ENCODE results near the gene KCNJ10. TPM values are rescaled to one million over a fixed set of nuclear protein-coding genes. Genes with fewer than 3 reads are reported as not detected.

The KCNJ10 gene
- total and polyA plus RNA-seq, 8 donors: 0.05 to 0.09 (median 0.08) TPM; not detected in 5

- H3K9me3 ChIP-seq: no peaks in the 10 kb centered on the region
- no peaks in the 10 kb centered on the region for H3K36me3 ChIP-seq
- FAIRE-seq (no peak), ATAC-seq (no peak), DNase-seq (no peak)
- peaks cover 0 to 7% (median 0%) of the 10 kb centered on the region in 3 donors for H3K4me1 ChIP-seq
- intact Hi-C loops (cut with DNase I): loop anchor here in 1 of 3 donors (5.0 kb wide), 1 partner anchor 33 kb away; the partner anchor contains the start of gene KCNJ9
- 75 to 78% methylated on average over 3 of the region's 3 CpGs for WGBS, 2 donors
- no peak overlapping the region for H3K4me3 ChIP-seq
- no peak overlapping the region for H3K27ac ChIP-seq
- H3K27me3 ChIP-seq: no peaks in the 10 kb centered on the region
- no peak for TF ChIP-seq CTCF (IDR thresholded peaks at IDR 0.05)
Measured at GRCh38 chr1:160049101-160049500, 20.9 kb downstream of the KCNJ10 start.

- no peak for DNase-seq
- no peaks in the 10 kb centered on the region for H3K27me3 ChIP-seq
- no peak for ATAC-seq
- TF ChIP-seq CTCF (IDR thresholded peaks at IDR 0.05): no peak
- no peaks in the 10 kb centered on the region for H3K9me3 ChIP-seq
- intact Hi-C loops (cut with DNase I): loop anchor here in 1 of 3 donors (5.0 kb wide), 1 partner anchor 34 kb away; the partner anchor contains the start of gene KCNJ9
- H3K27ac ChIP-seq: no peak overlapping the region
- no peaks in the 10 kb centered on the region for H3K36me3 ChIP-seq
- H3K4me3 ChIP-seq: no peak overlapping the region
- no peak for FAIRE-seq
- H3K4me1 ChIP-seq: peaks cover 0 to 7% (median 0%) of the 10 kb centered on the region in 3 donors
Measured at GRCh38 chr1:160048335-160048734, 21.6 kb downstream of the KCNJ10 start.

- Histone ChIP-seq H3K36me3 (no peaks in the 10 kb centered on the region), H3K27ac (no peak overlapping the region), H3K4me3 (peak overlapping the region in 1 of 4 donors; percentile 19), H3K4me1 (peaks cover 0 to 7% (median 0%) of the 10 kb centered on the region in 3 donors), H3K27me3 (no peaks in the 10 kb centered on the region), H3K9me3 (no peaks in the 10 kb centered on the region)
- intact Hi-C loops (cut with DNase I): loop anchor here in 1 of 3 donors (5.0 kb wide), 1 partner anchor 35 kb away; the partner anchor contains the start of gene KCNJ9
- WGBS, 2 donors: 66 to 67% methylated on average over 9 of the region's 9 CpGs
- DNase-seq: no peak
- no peak for TF ChIP-seq CTCF (IDR thresholded peaks at IDR 0.05)
- ATAC-seq: no peak
- FAIRE-seq: no peak
Measured at GRCh38 chr1:160047111-160047991, 22.6 kb downstream of the KCNJ10 start.

- intact Hi-C loops (cut with DNase I): loop anchor here in 1 of 3 donors (5.0 kb wide), 1 partner anchor 36 kb away; the partner anchor contains the start of gene KCNJ9
- H3K27me3 ChIP-seq: no peaks in the 10 kb centered on the region
Measured at GRCh38 chr1:160046494-160047110, 23.4 kb downstream of the KCNJ10 start.

More at GRCh38 chr1:160046494-160047110, 23.4 kb downstream of the KCNJ10 start:
- WGBS, 2 donors: 4 to 5% methylated on average over 11 of the region's 11 CpGs
- peak; percentile 39 to 68 (median 54) for TF ChIP-seq CTCF (IDR thresholded peaks at IDR 0.05)
- peak overlapping the region in 1 of 4 donors; percentile 17 for H3K27ac ChIP-seq
- no peaks in the 10 kb centered on the region for H3K9me3 ChIP-seq
- peak overlapping the region in 1 of 4 donors; percentile 19 for H3K4me3 ChIP-seq
- FAIRE-seq (no peak), DNase-seq (peak; percentile 68 to 81 (median 75)), ATAC-seq (peak; percentile 88 to 96 (median 93))
- no peaks in the 10 kb centered on the region for H3K36me3 ChIP-seq
- peaks cover 0 to 7% (median 0%) of the 10 kb centered on the region in 3 donors for H3K4me1 ChIP-seq

All from pancreas (tissue), 10 donors.